Measurements from ENCODE around the gene JAK1. TPM values are rescaled to one million over a fixed set of nuclear protein-coding genes. Genes with fewer than 3 reads are reported as not detected.

JAK1 gene
- total and polyA plus RNA-seq, 2 of the 8 experiments (the other 6 are each of a cell fraction or from before 2014, with no cell fraction given) = 7.8 to 24.5 TPM

DNA sequence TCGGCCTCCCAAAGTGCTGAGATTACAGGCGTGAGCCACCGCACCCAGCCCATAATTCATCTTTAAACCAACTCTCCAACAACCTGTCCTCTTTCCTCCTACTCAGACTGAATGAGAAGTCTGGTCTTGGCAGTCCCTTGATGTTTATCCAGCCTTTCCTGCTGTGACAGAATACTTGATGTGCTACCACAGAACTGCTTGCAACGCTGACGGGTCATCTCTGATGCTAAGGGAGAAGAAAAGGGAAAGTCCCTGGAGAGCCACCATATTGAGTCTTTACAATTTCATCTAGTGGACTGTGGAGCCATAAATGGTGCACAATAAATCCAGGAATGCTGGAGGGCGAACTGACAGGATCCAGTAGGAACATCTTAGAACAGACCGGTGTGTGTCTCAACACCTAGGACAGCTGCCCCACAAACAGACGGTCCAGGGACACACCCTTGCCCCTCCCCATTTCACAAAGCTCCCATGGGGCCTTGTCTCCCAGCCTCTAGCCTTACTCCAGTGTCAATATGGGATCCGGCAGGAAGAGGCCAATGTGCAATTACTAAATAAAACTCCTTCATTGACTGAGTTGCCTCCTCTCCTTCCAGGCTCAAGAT, 30.7 kb downstream of the JAK1 start:
- H3K56ac ChIP-seq (replicated peaks; ENCODE audit: insufficient read length, low read depth, low read length) = no peak overlapping the region
- no peak overlapping the region for H3K4me3 ChIP-seq (ENCODE audit: extremely low read depth in 1 of 4, insufficient read depth in 2 of 4, low read depth in 3 of 4, low read length in 4 of 4)
- no peak overlapping the region for H4K5ac ChIP-seq (ENCODE audit: insufficient read length, low read depth, low read length)
- no peaks in the 10 kb centered on the region for H3K27me3 ChIP-seq (replicated peaks in 1 of 4; ENCODE audit: control insufficient read depth in 3 of 4, extremely low read depth in 1 of 4, insufficient read depth in 3 of 4, low read length in 3 of 4)
- no peak overlapping the region for H3K18ac ChIP-seq (ENCODE audit: extremely low read depth, low read length)
- CTCF ChIA-PET (ENCODE audit: partially characterized antibody) = no interaction called here
- no peak overlapping the region for H2BK15ac ChIP-seq (ENCODE audit: low read length)
- H2BK12ac ChIP-seq (ENCODE audit: low read depth, low read length) = no peak overlapping the region
- H4K20me1 ChIP-seq (replicated peaks in 1 of 2; ENCODE audit: control insufficient read depth in 1 of 2, insufficient read depth in 2 of 2, low read length in 2 of 2) = peaks cover 0 to 2% of the 10 kb centered on the region in 2 experiments
- H3K4me1 ChIP-seq (replicated peaks in 1 of 4; ENCODE audit: control insufficient read depth in 3 of 4, insufficient read depth in 4 of 4, low read length in 3 of 4) = no peaks in the 10 kb centered on the region; a peak in 1 of 7 replicates
- no peaks in the 10 kb centered on the region for H3K23me2 ChIP-seq (ENCODE audit: low read depth, low read length)
- 0 out of 4 replicates have a peak, but pooled peaks cover 0 to 6% of the 10 kb centered on the region in 2 experiments for H3K79me2 ChIP-seq (ENCODE audit: control insufficient read depth in 1 of 2, insufficient read depth in 2 of 2, low read length in 2 of 2)
- no peak overlapping the region for H3K4me2 ChIP-seq (ENCODE audit: insufficient read depth in 1 of 2, low read depth in 2 of 2, low read length in 2 of 2)
- H3K79me1 ChIP-seq (ENCODE audit: low read depth, low read length) = peaks cover 2% of the 10 kb centered on the region; the same call in 1 of the 2 replicates
- H3K9me3 ChIP-seq (ENCODE audit: insufficient read depth in 2 of 2, low read depth in 1 of 2, low read length in 1 of 2) = no peaks in the 10 kb centered on the region
- no peak overlapping the region for H3K23ac ChIP-seq (ENCODE audit: insufficient read length)
- H3K9ac ChIP-seq (replicated peaks in 1 of 4; ENCODE audit: extremely low read depth in 1 of 4, low read depth in 3 of 4, low read length in 3 of 4) = no peak overlapping the region
- no peak overlapping the region for H3K4ac ChIP-seq (replicated peaks; ENCODE audit: insufficient read length, low read depth, low read length)
- TF ChIP-seq, protein P1, sequence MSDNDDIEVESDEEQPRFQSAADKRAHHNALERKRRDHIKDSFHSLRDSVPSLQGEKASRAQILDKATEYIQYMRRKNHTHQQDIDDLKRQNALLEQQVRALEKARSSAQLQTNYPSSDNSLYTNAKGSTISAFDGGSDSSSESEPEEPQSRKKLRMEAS (IDR thresholded peaks at IDR 0.05) = no peak
- POLR2A ChIA-PET (ENCODE audit: partially characterized antibody) = no interaction called here
- H3K36me3 ChIP-seq (ENCODE audit: control insufficient read depth in 2 of 4, insufficient read depth in 4 of 4, low read length in 3 of 4) = no peaks in the 10 kb centered on the region
- no peak overlapping the region for H4K91ac ChIP-seq (replicated peaks; ENCODE audit: insufficient read length, low read length)
- no peak overlapping the region for H3K27ac ChIP-seq (ENCODE audit: low read depth, low read length)
- no peak overlapping the region for H2BK20ac ChIP-seq (ENCODE audit: low read length)
- H2AK5ac ChIP-seq (ENCODE audit: low read depth, low read length) = no peak overlapping the region
- H3K14ac ChIP-seq (ENCODE audit: insufficient read length) = no peak overlapping the region
- no peak overlapping the region for H2BK120ac ChIP-seq (replicated peaks; ENCODE audit: low read depth, low read length)
- H2AFZ ChIP-seq (ENCODE audit: low read length) = no peak overlapping the region
- FAIRE-seq (no peak), DNase-seq (ENCODE audit: low read depth in 1 of 2, low spot score in 2 of 2) (no peak)
- H2BK5ac ChIP-seq (ENCODE audit: low read depth, low read length) = no peak overlapping the region
- no peak overlapping the region for H4K8ac ChIP-seq (ENCODE audit: extremely low read depth, insufficient read depth, low read length)
- WGBS, 2 experiments (ENCODE audit: extremely low coverage in 1 of 2, insufficient coverage in 1 of 2, insufficient read length in 1 of 2, insufficient replicate concordance in 2 of 2, low coverage in 1 of 2, low lambda C conversion rate in 2 of 2, missing lambda C conversion rate in 1 of 2) = 92% methylated on average over 9 of the region's 9 CpGs; no CpG with 5 or more reads in 1 of the 2 experiments

Data from H1 (cell line).